Erythroblast (primary cell): ENCODE measurements around the gene CYTH1.

Experiments
- GATA1 ChIP-seq: IDR thresholded peaks from 2 replicates; pipeline ENCODE4 v1.6.1; 2011; ENCODE audit warnings: low read depth, mild to moderate bottlenecking, control low read depth, low read length, moderate library complexity
- POLR2A ChIP-seq: IDR thresholded peaks from 2 replicates; pipeline ENCODE4 v1.6.1; 2011; ENCODE audit warnings: mild to moderate bottlenecking, low read length

DNA sequence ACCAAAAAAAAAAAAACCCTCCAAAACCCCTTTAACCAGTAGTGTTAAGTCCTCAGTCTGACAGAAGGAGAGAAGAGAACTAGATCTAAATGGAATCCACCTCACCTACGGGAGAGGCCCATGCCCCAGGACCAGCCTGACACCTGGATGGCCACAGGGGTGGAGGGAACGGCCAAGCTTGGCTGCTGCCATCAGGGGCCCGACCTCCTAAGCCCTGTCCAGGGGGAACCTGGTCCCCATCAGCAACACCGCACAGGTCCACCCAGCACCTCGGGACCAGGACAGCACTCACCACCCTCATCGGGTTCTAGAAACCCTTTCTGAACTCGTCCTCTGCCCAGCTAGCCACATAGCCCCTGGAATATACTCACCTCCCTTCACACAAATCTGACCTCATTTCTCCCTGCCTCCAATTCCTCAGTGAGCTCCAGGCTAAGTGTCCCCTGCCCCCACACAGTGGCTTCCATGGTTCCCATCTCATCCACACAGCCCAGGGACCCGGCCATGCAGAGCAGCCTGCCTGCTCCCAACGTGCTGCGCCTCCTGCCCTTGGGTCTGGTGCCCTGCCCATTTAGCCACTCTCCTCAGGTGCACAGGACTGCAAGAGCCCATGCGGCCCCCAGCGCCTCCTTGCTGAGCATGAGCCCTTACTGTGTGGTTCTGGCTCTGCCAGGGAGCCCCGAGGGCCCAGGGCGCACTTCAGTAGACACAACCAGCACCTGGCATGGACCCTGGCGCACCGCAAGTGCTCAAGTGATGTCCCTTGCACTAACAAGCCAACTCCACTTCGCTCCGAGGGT lies 18.3 kb upstream of the CYTH1 start:
- TF ChIP-seq POLR2A: no peak
- TF ChIP-seq GATA1: no peak
